BJ (cell line): ENCODE results near the gene NOC3L. TPM values are rescaled to one million over a fixed set of nuclear protein-coding genes. Genes with fewer than 3 reads are reported as not detected.
"Not testable (repeated sequence)": the region's sequence is repeated elsewhere in the genome, so short reads cannot be mapped to it uniquely, and the experiment has no call there.

Experiments used
- CTCF ChIA-PET: fragments of 350-600 bp; formaldehyde crosslinking; extraction: SDS; loops from one replicate; lab custom pipeline; 2021; ENCODE audit warnings: antibody characterized with exemption, inconsistent platforms; lab: Yijun Ruan, JAX
- POLR2A ChIA-PET: fragments of 300-600 bp; sonication (Branson Sonifier 250); formaldehyde crosslinking; extraction: SDS; loops from one replicate; lab custom pipeline; 2021; ENCODE audit warnings: antibody characterized with exemption; lab: Charles Lee
- DNase-seq: peaks from one replicate; pipeline ENCODE4 v3.0.0-alpha.2; 2011; ENCODE audit warnings: low read depth
- H3K27me3 ChIP-seq: 2 replicates; pipeline ENCODE4 v1.6.0; 2011; ENCODE audit warnings: low read length; ENCODE audit not compliant: control insufficient read depth, insufficient read depth
- H3K36me3 ChIP-seq: 2 replicates; pipeline ENCODE4 v1.5.1; 2011; ENCODE audit warnings: low read length; ENCODE audit not compliant: control insufficient read depth, insufficient read depth
- H3K4me3 ChIP-seq: 2 replicates; pipeline ENCODE4 v1.5.1; 2011; ENCODE audit warnings: low read depth, mild to moderate bottlenecking, control low read depth, low read length
- CTCF ChIP-seq: IDR thresholded peaks from 2 replicates; pipeline ENCODE4 v1.5.1; 2011; ENCODE audit warnings: low read depth, mild to moderate bottlenecking, control low read depth, inconsistent platforms, low read length, moderate library complexity; ENCODE audit not compliant: insufficient read depth
- polyA plus RNA-seq: library from polyadenylated mRNA; depleted of rRNA; stranded (reverse); fragments of >200 nt; gene quantifications from 2 replicates; pipeline ENCODE4 v1.2.3, GENCODE V29; 2011

NOC3L gene
- polyA plus RNA-seq, 1 experiment: 5.6 TPM

DNA sequence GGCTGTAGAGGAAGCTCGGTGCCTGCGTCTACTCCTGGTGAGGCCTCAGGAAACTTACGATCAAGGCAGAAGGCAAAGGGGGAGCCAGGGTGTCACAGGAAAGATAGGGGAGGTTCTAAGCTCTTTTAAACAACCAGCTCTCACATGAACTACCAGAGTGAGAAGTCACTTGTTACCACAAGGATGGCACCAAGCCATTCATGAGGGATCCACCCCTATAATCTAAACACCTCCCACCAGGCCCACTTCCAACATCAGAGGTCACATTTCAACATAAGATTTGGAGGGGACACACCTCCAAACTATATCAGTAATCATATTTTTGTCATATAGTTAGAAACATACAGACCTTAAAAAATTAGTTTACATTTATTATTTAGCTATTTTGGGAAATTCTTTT lies 9.4 kb downstream of the NOC3L start:
- Histone ChIP-seq H3K36me3 (peaks cover 2% of the 10 kb centered on the region; the same call in 1 of the 2 replicates), H3K27me3 (no peaks in the 10 kb centered on the region), H3K4me3 (no peak overlapping the region)
- ChIA-PET CTCF (interaction anchor here (0.6 to 1.5 kb wide), 4 partner anchors 10 to 532 kb away, joined by 3 to 4 read pairs (median 4); partner anchors contain the start of gene NOC3L), POLR2A (no interaction called here)
- DNase-seq: no peak
- TF ChIP-seq CTCF: no peak

DNA sequence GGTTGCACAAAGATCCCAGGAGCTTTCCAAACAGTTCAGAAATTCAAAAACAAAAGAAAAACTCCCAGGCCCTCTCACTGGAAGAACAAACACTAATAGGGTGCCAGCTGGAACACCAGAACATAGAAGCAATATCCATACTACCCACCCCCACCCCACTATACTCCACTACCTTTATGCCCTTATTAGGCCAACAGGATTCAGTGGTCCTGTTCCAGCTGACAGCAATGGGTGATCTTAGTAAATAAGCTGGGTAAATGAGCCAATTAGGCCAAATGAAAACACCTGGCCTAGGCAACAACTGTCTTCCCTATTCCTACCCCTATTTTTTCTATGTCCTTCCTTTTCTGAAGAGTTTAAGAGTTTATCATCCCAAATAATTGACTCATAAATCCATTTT lies 11.7 kb downstream of the NOC3L start:
- ChIA-PET CTCF (interaction anchor here (0.7 to 0.9 kb wide), 2 partner anchors 12 to 31 kb away, joined by 4 read pairs; no protein-coding TSS in a partner anchor), POLR2A (no interaction called here)
- no peak for TF ChIP-seq CTCF

GRCh38 chr10:94350500-94350899 lies 12.2 kb downstream of the NOC3L start:
- H3K4me3 ChIP-seq, H3K36me3 ChIP-seq, DNase-seq, H3K27me3 ChIP-seq, POLR2A ChIA-PET: not testable (repeated sequence)
- CTCF ChIA-PET: interaction anchor here (0.9 to 1.3 kb wide), 2 partner anchors 31 to 434 kb away, joined by 4 to 5 read pairs; no protein-coding TSS in a partner anchor

More for the DNA sequence above, 11.7 kb downstream of the NOC3L start:
- no peaks in the 10 kb centered on the region for H3K27me3 ChIP-seq
- peaks cover 2% of the 10 kb centered on the region; the same call in 1 of the 2 replicates for H3K36me3 ChIP-seq
- DNase-seq: no peak
- H3K4me3 ChIP-seq: no peak overlapping the region

- 0 out of 2 replicates have a peak, but pooled peaks have one; percentile 2 for TF ChIP-seq CTCF
- ChIA-PET POLR2A (no interaction called here), CTCF (interaction anchor here (1.3 kb wide), 1 partner anchor 13 kb away, joined by 3 read pairs; no protein-coding TSS in a partner anchor)
- DNase-seq: no peak
- Histone ChIP-seq H3K27me3 (no peaks in the 10 kb centered on the region), H3K4me3 (no peak overlapping the region), H3K36me3 (peaks cover 2% of the 10 kb centered on the region; the same call in 1 of the 2 replicates)
Observed at GRCh38 chr10:94349327-94349726, 13.4 kb downstream of the NOC3L start.

DNA sequence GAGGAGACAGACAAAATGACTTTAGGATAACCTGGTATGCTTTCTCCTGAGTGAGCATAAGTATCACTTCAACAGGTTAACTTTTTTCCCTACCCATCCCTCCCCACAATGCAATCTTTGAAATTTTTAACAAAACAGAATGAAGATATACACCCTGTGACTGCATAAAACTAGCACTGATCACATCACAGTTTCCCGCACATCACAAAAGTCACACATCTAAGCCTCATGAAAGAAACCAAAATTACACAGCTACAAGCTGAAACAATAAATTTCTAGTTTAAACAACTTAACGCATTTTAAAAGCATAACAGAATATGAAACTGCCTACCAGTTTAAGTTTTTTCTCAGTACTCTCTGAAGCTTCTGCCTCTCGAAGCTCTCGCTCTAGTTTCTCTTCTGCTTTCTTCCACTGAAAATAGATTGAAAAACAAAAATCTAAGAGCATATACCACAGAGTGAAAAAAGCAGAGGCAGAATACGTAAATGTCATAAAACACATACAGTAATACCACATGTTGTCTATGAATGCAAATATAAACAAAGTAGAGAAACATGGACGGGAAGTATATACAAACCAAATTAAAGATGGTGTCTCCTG lies 18.1 kb downstream of the NOC3L start:
- Histone ChIP-seq H3K4me3 (no peak overlapping the region), H3K27me3 (no peaks in the 10 kb centered on the region), H3K36me3 (peaks cover 3% of the 10 kb centered on the region; the same call in 1 of the 2 replicates)
- CTCF ChIA-PET: interaction anchor here (1.4 kb wide), 1 partner anchor 24 kb away, joined by 4 read pairs; no protein-coding TSS in a partner anchor
- DNase-seq: no peak
- TF ChIP-seq CTCF: no peak
- POLR2A ChIA-PET: no interaction called here
